HepG2 (cell line): ENCODE results near the gene TAF6. TPM values are rescaled to one million over a fixed set of nuclear protein-coding genes. Genes with fewer than 3 reads are reported as not detected.

Experiments used
- ARHGAP35 ChIP-seq: sonication (generic); formaldehyde crosslinking; IDR thresholded peaks from 2 replicates; pipeline ENCODE4 v1.9.0; 2022; ENCODE audit warnings: mild to moderate bottlenecking, inconsistent platforms, moderate library complexity, missing genetic modification reagents, borderline replicate concordance
- CC2D1A ChIP-seq: sonication (generic); formaldehyde crosslinking; IDR thresholded peaks from 2 replicates; pipeline ENCODE4 v1.8.1; 2023; ENCODE audit warnings: mild to moderate bottlenecking, missing genetic modification reagents
- FOXC1 ChIP-seq: sonication (generic); formaldehyde crosslinking; IDR thresholded peaks from 2 replicates; pipeline ENCODE4 v1.8.0; 2022; ENCODE audit warnings: mild to moderate bottlenecking, missing genetic modification reagents, borderline replicate concordance
- HDAC6 ChIP-seq: fragments of 200-600 bp; sonication (generic); IDR thresholded peaks from 2 replicates; pipeline ENCODE4 v1.7.0; 2017; ENCODE audit warnings: mild to moderate bottlenecking, antibody characterized with exemption, low read length, low read depth
- MBNL3 ChIP-seq: fragments of 250-450 bp; sonication (Bioruptor Pico); conservative IDR thresholded peaks from 2 replicates; pipeline ENCODE4 v1.8.0; 2022; ENCODE audit warnings: mild to moderate bottlenecking, inconsistent platforms
- RAD21 ChIP-seq: fragments of 450-650 bp; formaldehyde crosslinking; IDR thresholded peaks from 2 replicates; pipeline ENCODE4 v1.5.0; 2020; ENCODE audit warnings: mild to moderate bottlenecking
- SPEN ChIP-seq: sonication (generic); formaldehyde crosslinking; IDR thresholded peaks from 2 replicates; pipeline ENCODE4 v1.5.1; 2020; ENCODE audit warnings: low read depth, mild to moderate bottlenecking, missing genetic modification reagents
- ZFP36 ChIP-seq: fragments of 150-350 bp; IDR thresholded peaks from 2 replicates; pipeline ENCODE4 v1.6.1; 2018; ENCODE audit warnings: borderline replicate concordance, low read length, low read depth; ENCODE audit not compliant: partially characterized antibody
- ZFP62 ChIP-seq: sonication (generic); formaldehyde crosslinking; IDR thresholded peaks from 2 replicates; pipeline ENCODE4 v1.4.0; 2020; ENCODE audit warnings: missing genetic modification reagents
- ZFP91 ChIP-seq: sonication (generic); formaldehyde crosslinking; IDR thresholded peaks from 2 replicates; pipeline ENCODE4 v1.9.0; 2022; ENCODE audit warnings: missing genetic modification reagents, mild to moderate bottlenecking, borderline replicate concordance
- ZIK1 ChIP-seq: sonication (generic); formaldehyde crosslinking; IDR thresholded peaks from 2 replicates; pipeline ENCODE4 v1.5.0; 2020; ENCODE audit warnings: mild to moderate bottlenecking, low read depth, missing genetic modification reagents, borderline replicate concordance
- ZNF143 ChIP-seq: sonication (generic); formaldehyde crosslinking; IDR thresholded peaks from 2 replicates; pipeline ENCODE4 v1.4.0; 2020; ENCODE audit warnings: missing genetic modification reagents
- ZNF256 ChIP-seq: sonication (generic); formaldehyde crosslinking; conservative IDR thresholded peaks from 2 replicates; pipeline ENCODE4 v1.4.0; 2020; ENCODE audit warnings: missing genetic modification reagents
- ZNF646 ChIP-seq: sonication (generic); formaldehyde crosslinking; IDR thresholded peaks from 2 replicates; pipeline ENCODE4 v1.9.0; 2021; ENCODE audit warnings: mild to moderate bottlenecking, missing genetic modification reagents
- ZNF674 ChIP-seq: sonication (generic); formaldehyde crosslinking; IDR thresholded peaks from 2 replicates; pipeline ENCODE4 v1.5.0; 2020; ENCODE audit warnings: low read depth, mild to moderate bottlenecking, missing genetic modification reagents
- ZNF710 ChIP-seq: sonication (generic); formaldehyde crosslinking; IDR thresholded peaks from 2 replicates; pipeline ENCODE4 v1.5.0; 2020; ENCODE audit warnings: mild to moderate bottlenecking, missing genetic modification reagents, borderline replicate concordance
- ZNF724P ChIP-seq: sonication (generic); formaldehyde crosslinking; IDR thresholded peaks from 2 replicates; pipeline ENCODE4 v1.8.0; 2022; ENCODE audit warnings: missing genetic modification reagents, borderline replicate concordance
- polyA plus RNA-seq, 8 experiments: library from polyadenylated mRNA; depleted of rRNA in 3 of 8; stranded (reverse) in 7 of 8; unstranded in 1 of 8; fragments of >200 nt; fragmentation: Illumina TruSeq in 4 of 8; extraction: Trizol in 4 of 8; gene quantifications; 2 replicates each; pipeline versions ENCODE4 v1.2.1 to v1.2.3, GENCODE V29; 2011 to 2016; ENCODE audit warnings: low read depth in 4 of 8, missing spikeins in 1 of 8, mixed read lengths in 1 of 8; ENCODE audit not compliant: insufficient read depth in 1 of 8
- total RNA-seq, 5 experiments: library from RNA; depleted of rRNA; stranded (reverse); fragments of >200 nt; fragmentation: Illumina TruSeq; extraction: Trizol; gene quantifications; 2 replicates each; pipeline ENCODE4 v1.2.3, GENCODE V29; 2016; ENCODE audit warnings: low read depth in 1 of 5

The TAF6 gene
- total and polyA plus RNA-seq, 2 of the 13 experiments (the other 11 are each of a cell fraction or from before 2014, with no cell fraction given) = 12.9 to 18.8 TPM

- TF ChIP-seq ZNF646 (CRISPR knock-in tag) = no peak
- peak; percentile 41; the same call in 1 of the 2 replicates for TF ChIP-seq SPEN (CRISPR knock-in tag)
- TF ChIP-seq ZNF724P = no peak
- TF ChIP-seq ZFP36 = no peak
- no peak for TF ChIP-seq CC2D1A (CRISPR knock-in tag)
- 0 out of 2 replicates have a peak, but pooled peaks have one; percentile 30 for TF ChIP-seq FOXC1 (CRISPR knock-in tag)
- TF ChIP-seq ZFP91 (CRISPR knock-in tag) = peak; percentile 64; the same call in 1 of the 2 replicates
- peak; percentile 34; the same call in 1 of the 2 replicates for TF ChIP-seq ARHGAP35 (CRISPR knock-in tag)
- TF ChIP-seq ZIK1 (CRISPR knock-in tag) = no peak
- 0 out of 2 replicates have a peak, but pooled peaks have one; percentile 16 for TF ChIP-seq ZNF143
- TF ChIP-seq MBNL3 = no peak
- no peak for TF ChIP-seq ZNF256 (CRISPR knock-in tag)
- TF ChIP-seq ZNF710 (CRISPR knock-in tag) = no peak
- no peak for TF ChIP-seq ZNF674 (CRISPR knock-in tag)
- no peak for TF ChIP-seq ZFP62 (CRISPR knock-in tag)
- TF ChIP-seq RAD21 (CRISPR knock-in tag) = no peak
- TF ChIP-seq HDAC6 = no peak
These were observed 29.6 kb upstream of the TAF6 start, which contains the start of gene LAMTOR4 (continued) for GRCh38 chr7:100148559-100149328.
